ENCODE measurements around the gene CXCL9.

DNA sequence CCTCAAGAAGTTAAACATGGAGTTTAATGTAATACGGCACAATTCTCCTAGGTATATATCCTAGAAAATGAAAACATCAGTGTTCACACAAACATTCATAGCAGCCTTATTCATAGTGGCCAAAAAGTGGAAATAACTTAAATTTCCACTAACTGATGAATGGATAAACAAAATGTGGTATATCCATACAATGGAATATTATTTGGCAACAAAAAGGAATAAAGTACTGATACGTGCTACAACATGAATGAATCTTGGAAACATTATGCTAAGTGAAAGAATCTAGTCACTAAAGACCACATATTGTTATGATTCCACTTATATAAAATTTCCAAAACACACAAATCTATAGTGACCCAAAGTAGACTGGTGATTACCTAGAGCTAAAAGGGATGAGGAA is 31.1 kb downstream of the CXCL9 start:
- TF ChIP-seq, protein P1, sequence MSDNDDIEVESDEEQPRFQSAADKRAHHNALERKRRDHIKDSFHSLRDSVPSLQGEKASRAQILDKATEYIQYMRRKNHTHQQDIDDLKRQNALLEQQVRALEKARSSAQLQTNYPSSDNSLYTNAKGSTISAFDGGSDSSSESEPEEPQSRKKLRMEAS (IDR thresholded peaks at IDR 0.05), result no peak
- no peak for TF ChIP-seq EP300 (IDR thresholded peaks at IDR 0.05; ENCODE audit: borderline replicate concordance)
- TF ChIP-seq TEAD4 (IDR thresholded peaks at IDR 0.05), result no peak

Measured in Ishikawa (cell line).